Tibial artery (tissue), 4 donors: ENCODE results near the gene FRMD1.

ENCODE experiments used
- DNase-seq, 2 donors: peaks; one replicate each; pipeline ENCODE4 v3.0.0-alpha.2; 2019
- H3K27ac ChIP-seq, 2 donors: fragments of 200-600 bp; sonication (generic) in 1 of 2; 1 replicate in 1 of 2; 2 replicates in 1 of 2; pipeline ENCODE4 v1.5.1; 2018 to 2019; ENCODE audit warnings: mild to moderate bottlenecking in 1 of 2
- H3K27me3 ChIP-seq, 2 donors: fragments of 200-600 bp; sonication (generic) in 1 of 2; one replicate each; pipeline versions ENCODE4 v1.5.1 to v1.6.0; 2016 to 2019
- H3K36me3 ChIP-seq, 3 donors: fragments of 200-600 bp; sonication (generic) in 2 of 3; one replicate each; pipeline ENCODE4 v1.5.1; 2016 to 2019; ENCODE audit warnings: mild to moderate bottlenecking in 2 of 3
- H3K4me1 ChIP-seq, 4 donors: fragments of 200-600 bp; sonication (generic) in 2 of 4; 1 replicate in 3 of 4; 2 replicates in 1 of 4; pipeline ENCODE4 v1.5.1; 2016 to 2019
- H3K4me3 ChIP-seq, 2 donors: fragments of 200-600 bp; sonication (generic) in 1 of 2; 1 replicate in 1 of 2; 2 replicates in 1 of 2; pipeline ENCODE4 v1.5.1; 2018 to 2019; ENCODE audit warnings: mild to moderate bottlenecking in 2 of 2
- H3K9me3 ChIP-seq, 3 donors: fragments of 200-600 bp; sonication (generic) in 1 of 3; one replicate each; pipeline ENCODE4 v1.5.1; 2016 to 2019
- intact Hi-C: fragments of 100-400 bp; cut with DNase I; formaldehyde crosslinking; loops from one replicate; pipeline ENCODE4 v1.15.0; 2023; ENCODE audit warnings: low total_unique reads
- TF ChIP-seq, protein P1 (sequence below), 2 experiments: fragments of 200-600 bp in 1 of 2; fragments of 450-650 bp in 1 of 2; IDR thresholded peaks; one replicate each; pipeline ENCODE4 v1.5.1; 2017 to 2019; ENCODE audit warnings: antibody characterized with exemption in 2 of 2, mild to moderate bottlenecking in 1 of 2, moderate library complexity in 1 of 2

The FRMD1 gene

DNA sequence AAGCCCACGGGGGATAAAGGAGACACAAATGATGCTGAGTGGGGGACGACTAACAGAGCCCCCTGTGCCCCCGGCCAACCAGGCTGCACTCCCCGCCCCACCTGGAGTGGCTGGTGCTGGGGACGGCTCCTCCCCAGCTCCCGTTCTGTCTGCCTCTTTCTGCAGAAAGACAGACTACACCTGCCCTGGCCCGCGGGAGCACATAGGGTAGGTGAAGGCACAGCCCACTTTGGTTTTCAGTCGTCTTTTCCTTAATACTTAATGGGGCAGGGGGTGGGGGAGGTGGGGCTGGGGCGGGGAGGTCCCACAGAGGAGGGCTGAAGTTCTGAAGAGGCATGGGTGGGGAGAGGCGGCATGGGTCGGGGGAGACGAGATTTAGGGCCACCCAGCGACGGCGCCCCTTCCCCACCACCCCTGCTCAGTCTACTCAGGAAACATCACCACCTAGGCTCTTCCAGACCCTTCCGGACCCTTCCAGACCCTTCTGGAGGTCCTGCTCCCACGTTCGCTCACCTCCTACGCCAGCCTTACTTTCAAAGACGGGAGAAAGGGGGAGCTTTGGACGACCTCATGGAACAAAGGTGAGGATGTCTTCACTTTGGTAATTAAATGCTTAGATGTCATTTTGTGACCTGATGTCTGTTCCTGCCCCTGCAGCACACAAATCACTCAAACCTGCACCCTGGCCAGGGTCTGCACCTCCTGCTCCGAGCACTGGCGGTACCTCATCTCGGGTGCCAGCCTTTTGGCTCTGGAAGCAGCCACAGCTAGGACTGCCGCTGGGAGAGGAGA lies 21.2 kb upstream of the FRMD1 start:
- TF ChIP-seq, protein P1, sequence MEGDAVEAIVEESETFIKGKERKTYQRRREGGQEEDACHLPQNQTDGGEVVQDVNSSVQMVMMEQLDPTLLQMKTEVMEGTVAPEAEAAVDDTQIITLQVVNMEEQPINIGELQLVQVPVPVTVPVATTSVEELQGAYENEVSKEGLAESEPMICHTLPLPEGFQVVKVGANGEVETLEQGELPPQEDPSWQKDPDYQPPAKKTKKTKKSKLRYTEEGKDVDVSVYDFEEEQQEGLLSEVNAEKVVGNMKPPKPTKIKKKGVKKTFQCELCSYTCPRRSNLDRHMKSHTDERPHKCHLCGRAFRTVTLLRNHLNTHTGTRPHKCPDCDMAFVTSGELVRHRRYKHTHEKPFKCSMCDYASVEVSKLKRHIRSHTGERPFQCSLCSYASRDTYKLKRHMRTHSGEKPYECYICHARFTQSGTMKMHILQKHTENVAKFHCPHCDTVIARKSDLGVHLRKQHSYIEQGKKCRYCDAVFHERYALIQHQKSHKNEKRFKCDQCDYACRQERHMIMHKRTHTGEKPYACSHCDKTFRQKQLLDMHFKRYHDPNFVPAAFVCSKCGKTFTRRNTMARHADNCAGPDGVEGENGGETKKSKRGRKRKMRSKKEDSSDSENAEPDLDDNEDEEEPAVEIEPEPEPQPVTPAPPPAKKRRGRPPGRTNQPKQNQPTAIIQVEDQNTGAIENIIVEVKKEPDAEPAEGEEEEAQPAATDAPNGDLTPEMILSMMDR (IDR thresholded peaks at IDR 0.05), result no peak
- peaks cover 0 to 67% of the 10 kb centered on the region in 2 donors for H3K27me3 ChIP-seq
- H3K4me1 ChIP-seq, result peaks cover 0 to 11% (median 10%) of the 10 kb centered on the region in 4 donors
- no peaks in the 10 kb centered on the region for H3K36me3 ChIP-seq
- no peaks in the 10 kb centered on the region for H3K9me3 ChIP-seq
- no peak overlapping the region for H3K27ac ChIP-seq
- intact Hi-C loops, result no loop called here
- no peak overlapping the region for H3K4me3 ChIP-seq
- DNase-seq, result no peak

DNA sequence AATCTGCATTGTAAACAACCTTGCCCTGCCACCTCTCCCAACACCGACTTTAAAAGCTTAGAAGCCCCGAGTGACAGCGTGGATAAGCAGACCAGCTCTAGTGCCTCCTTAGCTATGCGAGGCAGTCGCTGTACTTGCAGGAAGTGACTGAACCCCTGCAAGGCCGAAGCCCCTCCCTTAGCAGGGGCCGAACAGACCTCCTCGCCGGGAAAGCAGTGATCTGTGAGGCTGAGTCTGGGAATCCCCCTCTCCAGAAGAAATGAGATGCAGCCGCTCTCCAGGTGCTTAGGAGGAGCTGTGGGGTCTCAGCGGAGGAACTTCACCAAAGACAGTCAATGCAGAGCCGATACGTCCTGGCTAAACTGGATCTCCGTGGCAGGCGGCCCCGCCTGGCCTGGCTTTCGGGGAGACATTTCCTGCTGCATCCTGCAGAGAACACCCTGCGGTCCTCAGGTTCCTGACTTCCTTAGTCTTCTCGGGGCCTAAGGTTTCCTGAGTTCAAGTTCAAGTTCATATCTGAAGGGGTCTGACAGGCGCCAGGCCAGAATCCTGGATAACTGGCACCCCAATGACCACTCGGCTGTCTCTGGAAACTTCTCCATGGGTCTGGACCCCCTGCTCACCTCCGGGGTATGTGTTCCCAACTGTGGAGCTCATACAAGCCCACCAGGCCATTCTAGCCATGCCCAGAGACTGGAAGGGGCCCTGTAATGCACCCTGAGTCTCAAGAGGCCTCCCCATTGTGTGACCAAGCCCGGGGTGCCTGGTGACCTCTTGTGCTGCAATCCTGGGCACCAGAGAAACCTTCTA lies 20.4 kb upstream of the FRMD1 start:
- intact Hi-C loops, result no loop called here
- no peaks in the 10 kb centered on the region for H3K9me3 ChIP-seq
- TF ChIP-seq, protein P1 (IDR thresholded peaks at IDR 0.05), result no peak

DNA sequence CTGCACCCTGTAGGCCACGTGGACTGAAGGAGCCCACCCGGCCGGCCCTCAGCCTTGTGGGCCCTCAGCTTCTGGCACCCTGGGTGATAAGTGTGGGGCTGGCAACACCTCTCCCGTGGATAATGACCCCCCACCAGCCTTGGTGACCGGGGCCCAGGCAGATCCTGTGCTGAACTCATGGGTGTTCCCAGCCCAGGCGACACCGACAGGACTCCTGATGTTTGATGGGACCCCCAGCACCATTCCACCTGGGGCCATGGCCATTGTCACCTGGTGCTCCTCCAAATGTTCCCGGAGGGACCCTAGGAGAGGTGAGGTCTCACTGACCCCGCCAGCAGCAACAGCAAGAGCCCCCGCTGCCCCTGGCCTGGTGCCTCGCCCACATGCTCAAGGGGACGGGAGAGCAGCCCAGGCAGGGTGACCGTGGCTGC lies 19.4 kb upstream of the FRMD1 start:
- Histone ChIP-seq H3K36me3 (no peaks in the 10 kb centered on the region), H3K27me3 (peaks cover 0 to 58% of the 10 kb centered on the region in 2 donors), H3K9me3 (no peaks in the 10 kb centered on the region), H3K4me1 (peaks cover 0 to 11% (median 10%) of the 10 kb centered on the region in 4 donors), H3K4me3 (no peak overlapping the region), H3K27ac (no peak overlapping the region)
- TF ChIP-seq, protein P1 (IDR thresholded peaks at IDR 0.05), result no peak
- DNase-seq, result no peak
- intact Hi-C loops, result no loop called here

More for the DNA sequence above, 20.4 kb upstream of the FRMD1 start:
- Histone ChIP-seq H3K27me3 (peaks cover 0 to 61% of the 10 kb centered on the region in 2 donors), H3K4me1 (peaks cover 0 to 11% (median 10%) of the 10 kb centered on the region in 4 donors), H3K4me3 (no peak overlapping the region), H3K36me3 (no peaks in the 10 kb centered on the region), H3K27ac (no peak overlapping the region)
- no peak for DNase-seq

DNA sequence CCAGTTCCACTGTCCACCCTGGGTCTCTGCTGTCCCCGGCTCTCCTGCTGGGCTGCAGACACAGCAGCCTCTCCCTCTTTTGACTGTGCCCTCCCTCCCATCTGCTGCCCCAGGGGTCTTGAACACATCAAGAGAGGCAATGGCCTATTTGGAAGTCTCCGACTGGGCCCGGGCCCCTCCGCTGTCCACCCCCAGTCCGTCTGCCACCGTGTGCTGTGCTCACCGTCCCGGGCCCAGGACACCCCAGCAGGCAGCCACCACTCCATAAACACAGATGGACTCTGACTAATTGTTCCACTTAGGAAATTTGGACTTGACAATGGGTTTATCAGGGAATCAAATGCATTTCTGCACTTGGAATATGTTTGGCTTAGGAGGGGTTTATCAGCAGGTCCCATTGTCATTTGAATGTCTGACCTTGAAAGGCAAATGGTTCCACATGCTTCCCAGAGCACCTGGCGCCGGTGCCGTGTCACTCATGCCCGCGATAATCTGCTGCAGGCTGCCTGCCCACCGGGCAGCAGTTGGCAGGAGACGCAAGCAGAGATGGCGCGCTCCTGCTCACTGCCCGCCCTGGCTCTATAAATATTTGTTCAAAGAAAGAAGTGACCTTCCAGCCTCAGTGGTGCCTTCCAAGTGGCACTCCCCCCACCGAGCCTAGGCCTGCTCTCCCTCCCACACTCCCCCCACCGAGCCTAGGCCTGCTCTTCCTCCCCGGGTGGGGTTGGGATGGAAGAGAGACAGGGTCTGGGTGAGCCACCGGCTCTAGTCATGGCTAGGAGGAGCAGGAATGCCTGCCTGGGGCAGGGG lies 18.8 kb upstream of the FRMD1 start:
- Histone ChIP-seq H3K27me3 (peaks cover 0 to 54% of the 10 kb centered on the region in 2 donors), H3K9me3 (peaks cover 0 to 2% (median 0%) of the 10 kb centered on the region in 3 donors), H3K27ac (no peak overlapping the region), H3K36me3 (no peaks in the 10 kb centered on the region), H3K4me1 (peaks cover 0 to 11% (median 10%) of the 10 kb centered on the region in 4 donors), H3K4me3 (no peak overlapping the region)
- no peak for DNase-seq
- TF ChIP-seq, protein P1 (IDR thresholded peaks at IDR 0.05), result no peak
- intact Hi-C loops, result no loop called here

DNA sequence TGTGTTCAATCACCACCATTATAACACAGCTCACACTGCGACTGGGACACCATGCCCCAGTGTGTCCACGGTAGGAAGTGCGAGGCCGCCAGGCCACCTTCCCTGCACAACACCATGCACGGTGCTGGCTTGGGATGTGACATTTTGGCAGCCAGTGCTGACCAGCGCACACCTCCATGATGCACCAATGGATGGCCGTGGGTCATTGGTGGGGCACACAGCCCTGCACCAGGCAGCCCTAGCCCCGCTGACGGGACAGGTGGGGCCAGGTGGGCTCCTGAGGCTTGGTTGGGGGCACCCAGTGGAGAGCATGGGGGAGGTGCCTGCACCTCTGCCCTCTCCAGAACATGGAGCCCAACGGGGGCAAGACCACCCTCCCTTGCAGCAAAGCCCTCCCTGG lies 18.2 kb upstream of the FRMD1 start:
- TF ChIP-seq, protein P1 (IDR thresholded peaks at IDR 0.05), result no peak
- no peak for DNase-seq
- Histone ChIP-seq H3K27ac (no peak overlapping the region), H3K4me3 (no peak overlapping the region), H3K4me1 (peaks cover 0 to 11% (median 10%) of the 10 kb centered on the region in 4 donors), H3K9me3 (peaks cover 0 to 8% (median 4%) of the 10 kb centered on the region in 3 donors), H3K27me3 (peaks cover 0 to 48% of the 10 kb centered on the region in 2 donors), H3K36me3 (no peaks in the 10 kb centered on the region)
- intact Hi-C loops, result no loop called here
